Loucy (cell line): ENCODE results near the gene MYO9A.

Experiments used
- EZH2phosphoT487 ChIP-seq: fragments of 200-600 bp; IDR thresholded peaks from 2 replicates; pipeline ENCODE4 v1.6.1; 2018; ENCODE audit warnings: antibody characterized with exemption, mild to moderate bottlenecking, moderate library complexity, borderline replicate concordance
- TF ChIP-seq, protein P1 (sequence below): fragments of 200-600 bp; sonication (generic); conservative IDR thresholded peaks from 2 replicates; pipeline ENCODE4 v1.5.1; 2014; ENCODE audit warnings: mild to moderate bottlenecking, antibody characterized with exemption, low read length

DNA sequence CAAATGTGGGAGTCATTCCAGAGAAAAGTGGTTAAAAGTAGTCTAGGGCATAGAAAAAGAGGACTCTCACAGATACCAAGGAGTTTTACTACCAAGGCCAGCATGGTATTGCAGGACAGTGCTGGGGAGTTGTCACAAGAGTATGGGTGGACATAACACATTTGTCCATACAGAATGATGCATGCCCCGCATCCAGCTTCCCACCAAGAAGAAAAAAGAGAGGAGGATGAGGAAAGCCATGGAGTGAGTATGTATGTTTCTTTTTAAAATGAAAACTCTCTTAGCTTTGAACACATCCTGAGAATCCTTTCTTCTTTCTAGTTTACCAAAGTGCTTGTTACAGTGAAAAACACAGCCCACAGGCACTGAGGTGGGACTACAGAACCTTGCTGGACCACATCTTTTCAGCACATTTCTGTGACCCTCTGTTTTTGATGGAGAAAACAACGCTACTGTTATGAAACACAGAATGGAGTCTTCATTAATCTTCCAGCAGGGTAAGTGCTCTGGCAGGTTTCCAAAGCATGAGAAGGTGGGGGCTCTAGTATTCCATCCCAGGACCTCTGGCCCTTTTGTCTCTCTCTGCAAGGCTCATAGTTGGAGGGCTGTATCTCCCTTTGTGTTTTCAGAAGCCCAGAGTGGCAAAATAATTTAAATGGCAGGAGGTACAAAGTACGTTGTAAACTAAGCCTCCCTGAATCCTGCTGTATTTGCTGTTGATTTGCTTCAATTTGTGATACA is 294.9 kb downstream of the MYO9A start:
- TF ChIP-seq, protein P1, sequence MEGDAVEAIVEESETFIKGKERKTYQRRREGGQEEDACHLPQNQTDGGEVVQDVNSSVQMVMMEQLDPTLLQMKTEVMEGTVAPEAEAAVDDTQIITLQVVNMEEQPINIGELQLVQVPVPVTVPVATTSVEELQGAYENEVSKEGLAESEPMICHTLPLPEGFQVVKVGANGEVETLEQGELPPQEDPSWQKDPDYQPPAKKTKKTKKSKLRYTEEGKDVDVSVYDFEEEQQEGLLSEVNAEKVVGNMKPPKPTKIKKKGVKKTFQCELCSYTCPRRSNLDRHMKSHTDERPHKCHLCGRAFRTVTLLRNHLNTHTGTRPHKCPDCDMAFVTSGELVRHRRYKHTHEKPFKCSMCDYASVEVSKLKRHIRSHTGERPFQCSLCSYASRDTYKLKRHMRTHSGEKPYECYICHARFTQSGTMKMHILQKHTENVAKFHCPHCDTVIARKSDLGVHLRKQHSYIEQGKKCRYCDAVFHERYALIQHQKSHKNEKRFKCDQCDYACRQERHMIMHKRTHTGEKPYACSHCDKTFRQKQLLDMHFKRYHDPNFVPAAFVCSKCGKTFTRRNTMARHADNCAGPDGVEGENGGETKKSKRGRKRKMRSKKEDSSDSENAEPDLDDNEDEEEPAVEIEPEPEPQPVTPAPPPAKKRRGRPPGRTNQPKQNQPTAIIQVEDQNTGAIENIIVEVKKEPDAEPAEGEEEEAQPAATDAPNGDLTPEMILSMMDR = no peak
- no peak for TF ChIP-seq EZH2phosphoT487
